ENCODE data around the gene TSHZ2.
"Not testable (repeated sequence)": the region's sequence is repeated elsewhere in the genome, so short reads cannot be mapped to it uniquely, and the experiment has no call there.

The TSHZ2 gene

GRCh38 chr20:52965380-52965779 lies 6.8 kb upstream of the TSHZ2 start:
- DNase-seq = no peak

GRCh38 chr20:52965819-52966218 lies 6.3 kb upstream of the TSHZ2 start:
- DNase-seq = no peak

DNA sequence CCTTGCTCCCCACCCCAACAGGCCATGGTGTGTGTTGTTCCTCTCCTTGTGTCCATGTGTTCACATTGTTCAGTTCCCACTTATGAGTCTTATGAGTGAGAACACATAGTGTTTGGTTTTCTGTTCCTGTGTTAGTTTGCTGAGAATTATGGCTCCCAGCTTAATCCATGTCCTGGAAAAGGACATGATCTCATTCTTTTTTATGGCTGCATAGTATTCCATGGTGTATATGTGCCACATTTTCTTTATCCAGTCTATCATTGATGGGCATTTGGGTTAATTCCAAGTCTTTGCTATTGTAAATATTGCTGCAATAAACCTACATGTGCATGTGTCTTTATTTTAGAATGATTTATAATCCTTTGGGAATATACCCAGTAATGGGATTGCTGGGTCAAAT lies 5.6 kb upstream of the TSHZ2 start:
- not testable (repeated sequence) for DNase-seq

- no peak for DNase-seq
Measured at GRCh38 chr20:52971498-52972189, 514 bp upstream of the TSHZ2 start.

GRCh38 chr20:52972965-52973819 lies 1.0 kb downstream of the TSHZ2 start:
- DNase-seq = no peak

DNA sequence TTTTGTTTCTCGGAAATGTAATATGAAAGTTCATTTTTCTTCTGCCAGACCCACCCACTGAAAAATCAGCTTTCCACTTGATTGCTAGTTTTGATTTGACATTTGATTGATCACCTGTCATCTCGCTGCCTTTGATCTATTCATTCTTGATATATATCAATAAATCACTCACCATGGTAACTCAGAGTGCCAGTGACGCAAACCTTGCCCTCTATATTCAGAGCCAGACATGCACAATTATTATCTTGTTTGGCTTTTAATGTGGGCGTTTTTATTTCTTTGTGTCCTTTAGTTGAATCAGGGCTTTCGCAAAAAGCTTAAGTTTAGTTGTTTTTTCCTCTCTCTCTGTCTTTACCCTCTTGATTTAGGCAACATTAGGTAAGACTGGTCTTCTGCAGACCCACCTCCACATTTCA lies 2.0 kb downstream of the TSHZ2 start:
- no peak for DNase-seq

DNA sequence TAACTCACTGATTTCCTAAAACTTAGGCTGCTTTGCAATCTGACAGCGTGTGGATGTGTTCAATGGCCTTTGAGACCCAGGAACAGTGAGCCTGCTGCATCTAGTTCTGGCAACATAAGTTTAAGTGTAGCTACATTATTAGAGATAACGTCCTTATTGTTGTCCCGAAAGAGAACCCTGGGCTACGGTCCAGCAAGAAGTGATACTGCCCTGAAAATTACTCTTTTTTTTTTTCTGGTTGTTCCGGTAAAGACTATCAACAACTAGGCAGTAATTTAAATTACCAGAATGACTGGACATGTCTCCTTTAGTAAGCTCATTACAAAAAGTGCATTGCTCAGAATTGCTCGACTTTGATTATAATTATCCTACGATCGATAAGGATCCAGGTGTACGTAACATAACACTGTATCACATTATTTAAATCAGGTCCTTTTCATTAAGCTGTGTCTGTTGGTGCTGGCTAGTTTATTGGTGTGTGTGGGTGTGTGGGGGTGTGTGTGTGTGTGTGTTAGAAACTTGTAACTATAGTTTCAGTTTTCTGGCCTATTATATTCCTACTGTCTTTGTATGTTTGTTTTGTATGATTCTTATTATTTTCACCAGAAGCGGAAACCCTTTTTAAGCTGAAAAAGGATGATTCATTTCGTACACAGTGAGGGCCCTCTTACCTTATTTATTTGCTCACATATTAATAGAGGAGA lies 3.0 kb downstream of the TSHZ2 start:
- no peak for DNase-seq

GRCh38 chr20:52975803-52976531 lies 3.8 kb downstream of the TSHZ2 start:
- no peak for DNase-seq

DNA sequence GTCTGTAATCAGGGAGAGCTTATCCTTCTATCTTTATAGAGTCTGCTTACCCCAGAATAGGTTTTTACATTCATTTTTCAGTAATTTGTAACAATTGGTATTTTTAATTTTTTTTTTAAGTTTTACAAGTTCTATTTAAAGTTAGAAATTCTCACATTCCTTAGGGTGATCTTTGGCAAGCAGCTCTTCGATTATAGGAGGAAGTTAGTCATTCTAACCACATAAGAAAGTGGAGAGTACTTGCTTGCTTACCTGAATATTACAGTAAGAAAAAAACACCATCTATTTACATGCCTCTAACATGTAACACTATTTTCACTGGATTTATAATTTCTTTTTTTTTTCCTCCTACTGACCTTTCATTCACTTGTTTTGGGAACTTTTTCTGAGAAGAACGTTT lies 6.7 kb downstream of the TSHZ2 start:
- no peak for DNase-seq

DNA sequence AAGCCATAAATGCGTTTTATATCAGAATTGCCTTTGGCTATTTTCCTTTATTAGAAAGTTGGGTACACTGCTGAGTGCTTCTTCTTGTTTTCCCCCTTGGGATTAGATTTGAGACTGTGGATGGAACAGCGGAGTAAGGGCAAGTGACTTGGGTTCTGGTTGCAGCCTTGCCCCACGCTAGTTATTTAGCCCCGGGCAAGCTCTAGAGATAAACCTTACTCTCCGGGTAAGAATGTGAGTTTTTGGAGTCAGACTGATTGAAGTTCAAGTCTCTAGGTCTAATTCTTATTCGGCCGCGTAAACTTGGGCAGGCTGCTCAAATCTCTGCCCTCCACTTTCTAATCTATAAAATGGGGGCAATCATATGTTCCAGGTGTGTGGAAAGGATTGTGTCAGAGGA lies 8.9 kb downstream of the TSHZ2 start:
- DNase-seq = no peak

DNA sequence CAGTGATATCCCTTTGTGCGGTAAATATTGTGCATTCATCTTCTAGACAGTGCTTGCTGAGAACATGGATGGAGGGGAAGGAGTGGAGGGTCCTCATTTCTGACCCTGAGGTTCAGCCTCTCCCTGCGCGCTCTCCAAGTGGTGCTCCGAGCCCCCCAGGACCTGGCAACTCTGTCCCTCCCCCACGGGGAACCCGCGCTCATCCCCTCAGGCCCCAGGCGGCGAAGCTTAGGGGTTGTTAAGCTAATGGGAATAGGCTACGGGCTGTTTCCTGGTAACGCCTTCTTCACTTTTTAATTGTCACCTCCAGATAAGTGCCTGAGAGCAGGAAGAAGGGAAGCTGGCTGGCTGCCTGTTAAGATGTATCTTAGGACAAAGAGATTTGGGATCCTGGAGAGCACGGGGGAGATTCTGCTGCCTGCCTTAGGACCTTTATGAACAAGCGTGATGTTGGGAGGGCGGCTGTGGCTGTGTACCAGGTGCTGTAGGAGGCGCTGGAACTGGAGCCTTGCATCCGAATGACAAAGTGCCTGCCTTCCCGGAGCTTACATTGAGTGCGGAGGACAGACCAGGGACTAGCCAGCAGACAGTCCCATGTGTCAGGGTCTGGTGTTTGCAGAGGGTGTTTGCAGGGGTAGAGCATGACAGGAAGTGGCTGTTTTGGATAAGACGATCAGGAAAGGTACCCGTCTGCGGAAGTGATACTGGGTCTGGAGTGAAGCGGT lies 11.7 kb downstream of the TSHZ2 start:
- no peak for DNase-seq

DNA sequence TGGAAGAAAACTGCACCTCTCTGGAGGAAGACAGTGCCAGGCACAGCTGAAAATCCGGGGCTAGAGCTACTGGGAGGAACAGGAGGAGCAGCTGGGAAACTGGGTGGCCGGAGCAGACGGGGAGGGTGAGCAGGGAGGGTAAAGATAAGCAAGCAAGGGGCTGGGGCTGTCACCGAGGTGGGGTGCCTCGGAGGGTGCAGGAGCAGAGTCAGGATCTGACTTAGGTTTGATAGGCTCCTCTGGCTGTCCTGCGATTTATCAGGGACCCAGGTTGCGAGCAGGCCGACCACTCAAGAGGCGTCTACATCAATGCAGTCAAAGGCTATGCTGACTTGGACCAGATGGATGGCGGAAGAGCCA lies 12.3 kb downstream of the TSHZ2 start:
- no peak for DNase-seq

DNA sequence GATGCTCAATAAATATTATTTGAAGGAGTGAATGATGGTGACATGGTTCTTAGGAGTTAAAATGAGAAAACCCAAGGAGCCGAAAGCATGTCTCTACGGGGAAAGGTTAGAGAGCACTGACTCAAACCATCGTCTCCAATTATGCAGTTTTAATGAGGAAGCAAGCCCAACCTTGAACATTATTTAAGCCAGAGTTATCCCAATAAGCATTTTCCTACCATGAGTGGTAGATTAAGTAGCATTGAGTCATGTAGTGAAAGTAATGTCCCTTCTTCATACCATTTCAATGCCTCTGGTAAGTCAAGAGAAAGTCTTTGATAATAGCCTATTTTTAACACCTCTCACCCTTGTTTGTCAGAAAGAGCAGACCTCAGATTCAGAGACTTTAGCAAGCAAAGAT lies 13.5 kb downstream of the TSHZ2 start:
- DNase-seq = no peak

GRCh38 chr20:52987295-52987694 lies 15.1 kb downstream of the TSHZ2 start:
- DNase-seq = no peak

- no peak for DNase-seq
Measured at GRCh38 chr20:52991830-52992229, 19.7 kb downstream of the TSHZ2 start.

GRCh38 chr20:52992632-52993031 lies 20.5 kb downstream of the TSHZ2 start:
- no peak for DNase-seq

- DNase-seq = no peak
Measured at GRCh38 chr20:52993076-52993475, 20.9 kb downstream of the TSHZ2 start.

GRCh38 chr20:52994184-52994970 lies 22.2 kb downstream of the TSHZ2 start:
- no peak for DNase-seq

- no peak for DNase-seq
Measured at GRCh38 chr20:52996130-52996529, 24.0 kb downstream of the TSHZ2 start.

GRCh38 chr20:52996658-52997057 lies 24.5 kb downstream of the TSHZ2 start:
- DNase-seq = no peak

GRCh38 chr20:52998268-52998667 lies 26.1 kb downstream of the TSHZ2 start:
- DNase-seq = no peak

DNA sequence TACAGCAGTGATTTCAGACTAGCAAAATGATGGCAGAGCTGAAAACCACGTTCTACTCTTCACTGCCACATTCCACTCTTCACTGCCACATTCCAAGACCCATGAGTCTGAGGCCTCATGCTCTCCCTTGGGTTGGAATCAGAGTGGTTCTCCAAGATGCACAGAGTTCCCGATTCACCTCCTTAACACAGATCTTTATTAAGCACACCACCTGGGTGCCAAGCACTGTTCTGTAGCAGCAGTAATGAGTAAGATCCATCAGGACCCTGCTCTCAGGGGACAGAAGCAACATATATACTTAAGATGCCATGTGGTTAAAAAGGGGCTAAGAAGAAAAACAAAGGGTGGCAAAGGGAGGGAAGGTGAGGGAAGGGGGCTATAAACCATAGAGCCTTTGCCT lies 26.9 kb downstream of the TSHZ2 start:
- DNase-seq = no peak
